Activated T-cell treated with anti-CD3 and anti-CD28 coated beads, Interleukin-2, amount 50 U/mL, for 24 hours (primary cell): ENCODE results near the gene TNRC18.
"Not testable (repeated sequence)": the region's sequence is repeated elsewhere in the genome, so short reads cannot be mapped to it uniquely, and the experiment has no call there.

Source experiments
- DNase-seq: peaks from one replicate; pipeline ENCODE4 v3.0.0-alpha.2; 2020
- H3K27ac Mint-ChIP-seq: 2 replicates; pipeline ENCODE4 v1.8.0; 2020; ENCODE audit warnings: mild to moderate bottlenecking, mixed read lengths
- H3K27me3 Mint-ChIP-seq: 2 replicates; pipeline ENCODE4 v1.8.0; 2020; ENCODE audit warnings: mixed read lengths
- H3K36me3 Mint-ChIP-seq: 2 replicates; pipeline ENCODE4 v1.8.0; 2020; ENCODE audit warnings: low read depth, mixed read lengths
- H3K4me1 Mint-ChIP-seq: 2 replicates; pipeline ENCODE4 v1.8.0; 2020; ENCODE audit warnings: low read depth, mixed read lengths
- H3K4me3 Mint-ChIP-seq: 2 replicates; pipeline ENCODE4 v1.8.0; 2020; ENCODE audit warnings: mild to moderate bottlenecking, moderate library complexity, mixed read lengths
- H3K9me3 Mint-ChIP-seq: 2 replicates; pipeline ENCODE4 v1.8.0; 2020; ENCODE audit warnings: mixed read lengths

The TNRC18 gene

GRCh38 chr7:5333121-5334045 is 90.3 kb downstream of the TNRC18 start:
- H3K4me1 Mint-ChIP-seq = peaks cover 17% of the 10 kb centered on the region
- H3K27me3 Mint-ChIP-seq = no peaks in the 10 kb centered on the region
- H3K4me3 Mint-ChIP-seq = no peak overlapping the region
- H3K36me3 Mint-ChIP-seq = peaks cover 72% of the 10 kb centered on the region
- H3K9me3 Mint-ChIP-seq = peaks cover 13% of the 10 kb centered on the region
- no peak for DNase-seq
- no peak overlapping the region for H3K27ac Mint-ChIP-seq

- peaks cover 66% of the 10 kb centered on the region for H3K36me3 Mint-ChIP-seq
- H3K9me3 Mint-ChIP-seq = peaks cover 9% of the 10 kb centered on the region
Measured at GRCh38 chr7:5332579-5332978, 91.1 kb downstream of the TNRC18 start.

GRCh38 chr7:5330288-5330687 is 93.3 kb downstream of the TNRC18 start:
- peaks cover 63% of the 10 kb centered on the region for H3K36me3 Mint-ChIP-seq
- H3K27me3 Mint-ChIP-seq = no peaks in the 10 kb centered on the region
- H3K9me3 Mint-ChIP-seq = no peaks in the 10 kb centered on the region
- no peak overlapping the region for H3K27ac Mint-ChIP-seq
- peaks cover 17% of the 10 kb centered on the region for H3K4me1 Mint-ChIP-seq
- no peak for DNase-seq
- no peak overlapping the region for H3K4me3 Mint-ChIP-seq

More at GRCh38 chr7:5332579-5332978, 91.1 kb downstream of the TNRC18 start:
- Mint-ChIP-seq H3K4me1 (peaks cover 17% of the 10 kb centered on the region), H3K4me3 (no peak overlapping the region), H3K27me3 (no peaks in the 10 kb centered on the region), H3K27ac (no peak overlapping the region)
- no peak for DNase-seq

- H3K9me3 Mint-ChIP-seq = no peaks in the 10 kb centered on the region
- H3K27ac Mint-ChIP-seq = no peak overlapping the region
- no peaks in the 10 kb centered on the region for H3K4me1 Mint-ChIP-seq
- no peak overlapping the region for H3K4me3 Mint-ChIP-seq
- DNase-seq = no peak
- no peaks in the 10 kb centered on the region for H3K27me3 Mint-ChIP-seq
- H3K36me3 Mint-ChIP-seq = peaks cover 68% of the 10 kb centered on the region
Measured at GRCh38 chr7:5324961-5325360, 98.7 kb downstream of the TNRC18 start.

GRCh38 chr7:5323800-5324781 is 99.5 kb downstream of the TNRC18 start:
- peaks cover 71% of the 10 kb centered on the region for H3K36me3 Mint-ChIP-seq
- not testable (repeated sequence) for H3K9me3 Mint-ChIP-seq, H3K27ac Mint-ChIP-seq, H3K4me3 Mint-ChIP-seq, H3K27me3 Mint-ChIP-seq, H3K4me1 Mint-ChIP-seq, DNase-seq

- H3K27ac Mint-ChIP-seq = no peak overlapping the region
- peaks cover 82% of the 10 kb centered on the region for H3K36me3 Mint-ChIP-seq
Measured at GRCh38 chr7:5322621-5323410, 100.8 kb downstream of the TNRC18 start.

GRCh38 chr7:5320802-5321396 is 102.7 kb downstream of the TNRC18 start:
- no peak overlapping the region for H3K27ac Mint-ChIP-seq
- DNase-seq = no peak
- H3K4me3 Mint-ChIP-seq = no peak overlapping the region
- H3K9me3 Mint-ChIP-seq = peaks cover 14% of the 10 kb centered on the region
- H3K27me3 Mint-ChIP-seq = no peaks in the 10 kb centered on the region
- H3K36me3 Mint-ChIP-seq = peaks cover 76% of the 10 kb centered on the region
- H3K4me1 Mint-ChIP-seq = no peaks in the 10 kb centered on the region

More at GRCh38 chr7:5322621-5323410, 100.8 kb downstream of the TNRC18 start:
- Mint-ChIP-seq H3K9me3 (peaks cover 14% of the 10 kb centered on the region), H3K4me1 (no peaks in the 10 kb centered on the region), H3K27me3 (no peaks in the 10 kb centered on the region), H3K4me3 (no peak overlapping the region)
- no peak for DNase-seq

GRCh38 chr7:5320391-5320790 is 103.2 kb downstream of the TNRC18 start:
- no peak overlapping the region for H3K4me3 Mint-ChIP-seq
- no peak overlapping the region for H3K27ac Mint-ChIP-seq
- H3K4me1 Mint-ChIP-seq = no peaks in the 10 kb centered on the region
- no peak for DNase-seq
- H3K27me3 Mint-ChIP-seq = no peaks in the 10 kb centered on the region
- peaks cover 14% of the 10 kb centered on the region for H3K9me3 Mint-ChIP-seq
- H3K36me3 Mint-ChIP-seq = peaks cover 78% of the 10 kb centered on the region

- H3K4me1 Mint-ChIP-seq, DNase-seq, H3K4me3 Mint-ChIP-seq, H3K27me3 Mint-ChIP-seq, H3K27ac Mint-ChIP-seq: not testable (repeated sequence)
- H3K9me3 Mint-ChIP-seq = peaks cover 14% of the 10 kb centered on the region
- peaks cover 78% of the 10 kb centered on the region for H3K36me3 Mint-ChIP-seq
Measured at GRCh38 chr7:5318613-5319012, 105.0 kb downstream of the TNRC18 start.

GRCh38 chr7:5315761-5316160 is 107.9 kb downstream of the TNRC18 start:
- DNase-seq = no peak
- Mint-ChIP-seq H3K4me1 (no peaks in the 10 kb centered on the region), H3K9me3 (peaks cover 14% of the 10 kb centered on the region), H3K36me3 (peaks cover 74% of the 10 kb centered on the region), H3K27ac (no peak overlapping the region), H3K27me3 (no peaks in the 10 kb centered on the region), H3K4me3 (no peak overlapping the region)

GRCh38 chr7:5314864-5315263 is 108.8 kb downstream of the TNRC18 start:
- H3K36me3 Mint-ChIP-seq = peaks cover 72% of the 10 kb centered on the region
- no peak overlapping the region for H3K4me3 Mint-ChIP-seq
- H3K9me3 Mint-ChIP-seq = peaks cover 14% of the 10 kb centered on the region
- H3K4me1 Mint-ChIP-seq = no peaks in the 10 kb centered on the region
- H3K27me3 Mint-ChIP-seq = no peaks in the 10 kb centered on the region
- no peak overlapping the region for H3K27ac Mint-ChIP-seq
- DNase-seq = no peak

- peaks cover 66% of the 10 kb centered on the region for H3K36me3 Mint-ChIP-seq
- not testable (repeated sequence) for H3K27ac Mint-ChIP-seq, DNase-seq, H3K4me1 Mint-ChIP-seq, H3K9me3 Mint-ChIP-seq, H3K27me3 Mint-ChIP-seq, H3K4me3 Mint-ChIP-seq
Measured at GRCh38 chr7:5313076-5313885, 110.4 kb downstream of the TNRC18 start.
